Left renal cortex interstitium (tissue), 4 donors: ENCODE results near the gene KCND2. TPM values are rescaled to one million over a fixed set of nuclear protein-coding genes. Genes with fewer than 3 reads are reported as not detected.
"Not testable (repeated sequence)": the region's sequence is repeated elsewhere in the genome, so short reads cannot be mapped to it uniquely, and the experiment has no call there.

Experiments
- DNase-seq, 4 donors: peaks; one replicate each; pipeline ENCODE4 v3.0.0-alpha.2; 2013; ENCODE audit warnings: low read depth in 4 of 4, low spot score in 2 of 4, missing footprints in 1 of 4
- polyA plus RNA-seq, 4 donors: library from polyadenylated mRNA; unstranded; fragments of 120-200 nt; gene quantifications; one replicate each; pipeline ENCODE4 v1.2.1, GENCODE V29; 2013; ENCODE audit not compliant: insufficient read length in 4 of 4

Gene KCND2
- polyA plus RNA-seq, 4 donors, result 1.5 to 2.0 (median 1.8) TPM

DNA sequence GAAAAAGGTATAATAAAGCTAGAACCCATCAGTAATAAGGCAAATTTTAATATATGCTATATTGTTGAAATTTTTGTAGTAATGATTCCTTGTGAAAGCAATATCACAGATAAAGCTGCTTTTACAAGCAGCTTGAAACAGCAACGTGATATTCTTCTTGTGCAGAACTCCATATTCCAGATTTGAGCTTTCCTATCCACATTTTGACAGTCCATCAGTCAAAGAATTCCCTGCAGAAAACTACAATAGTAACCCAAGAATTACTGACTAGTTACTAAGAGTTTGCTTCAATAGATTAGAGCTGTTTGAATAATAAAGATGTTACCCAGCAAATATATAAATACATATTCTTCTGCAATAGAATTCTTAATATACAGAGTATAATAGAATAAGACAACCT is 291.2 kb downstream of the KCND2 start:
- no peak for DNase-seq

DNA sequence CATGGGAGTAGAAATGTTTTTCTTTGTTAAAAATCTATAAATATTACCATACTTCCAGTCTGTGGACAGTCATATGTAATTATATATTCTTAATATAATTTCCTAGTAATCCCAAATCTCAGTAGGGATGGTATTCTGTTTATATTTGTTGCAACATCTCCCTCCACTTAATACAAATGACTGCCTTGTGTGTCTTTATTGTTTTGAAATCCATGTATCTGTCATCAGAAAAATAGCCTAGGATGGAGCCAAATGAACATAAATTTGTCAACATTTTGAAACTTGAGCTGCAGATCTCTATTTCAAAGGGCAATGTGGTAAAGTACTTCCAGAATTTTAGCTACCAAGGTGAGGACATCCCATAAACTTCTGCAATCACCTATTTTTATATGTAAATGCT is 294.2 kb downstream of the KCND2 start:
- DNase-seq, result no peak

DNA sequence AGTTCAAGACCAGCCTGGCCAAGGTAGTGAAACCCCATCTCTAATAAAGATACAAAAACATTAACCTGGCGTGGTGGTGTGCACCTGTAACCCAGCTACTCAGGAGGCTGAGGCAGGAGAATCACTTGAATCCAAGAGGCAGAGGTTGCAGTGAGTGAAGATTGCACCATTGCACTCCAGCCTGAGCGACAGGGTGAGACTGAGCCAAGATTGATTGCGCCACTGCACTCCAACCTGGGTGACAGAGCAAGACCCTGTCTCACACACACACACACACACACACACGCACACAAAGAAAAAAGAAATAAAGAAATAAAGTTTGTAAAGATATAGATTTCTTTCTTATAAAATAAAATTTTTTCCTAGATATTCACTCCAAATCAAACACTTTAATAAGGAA is 305.7 kb downstream of the KCND2 start:
- not testable (repeated sequence) for DNase-seq

DNA sequence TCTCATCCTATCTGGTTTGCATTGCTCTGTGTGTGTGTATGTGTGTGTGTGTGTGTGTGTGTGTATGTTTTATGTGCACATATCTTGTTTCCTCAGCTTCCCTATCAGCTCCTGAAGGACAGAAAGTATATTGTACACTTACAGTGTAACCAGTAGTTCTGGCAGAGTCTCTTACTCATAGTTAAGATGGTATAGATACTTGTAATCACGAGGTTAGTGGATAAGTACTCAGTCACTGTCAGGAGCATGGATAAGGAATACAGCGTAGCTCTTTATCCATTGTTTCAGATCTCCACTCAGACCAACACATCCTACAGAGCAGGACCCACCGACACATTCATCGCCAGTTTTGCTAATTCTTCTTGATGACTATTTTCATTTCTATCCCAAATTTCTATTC is 309.9 kb downstream of the KCND2 start:
- DNase-seq, result no peak

DNA sequence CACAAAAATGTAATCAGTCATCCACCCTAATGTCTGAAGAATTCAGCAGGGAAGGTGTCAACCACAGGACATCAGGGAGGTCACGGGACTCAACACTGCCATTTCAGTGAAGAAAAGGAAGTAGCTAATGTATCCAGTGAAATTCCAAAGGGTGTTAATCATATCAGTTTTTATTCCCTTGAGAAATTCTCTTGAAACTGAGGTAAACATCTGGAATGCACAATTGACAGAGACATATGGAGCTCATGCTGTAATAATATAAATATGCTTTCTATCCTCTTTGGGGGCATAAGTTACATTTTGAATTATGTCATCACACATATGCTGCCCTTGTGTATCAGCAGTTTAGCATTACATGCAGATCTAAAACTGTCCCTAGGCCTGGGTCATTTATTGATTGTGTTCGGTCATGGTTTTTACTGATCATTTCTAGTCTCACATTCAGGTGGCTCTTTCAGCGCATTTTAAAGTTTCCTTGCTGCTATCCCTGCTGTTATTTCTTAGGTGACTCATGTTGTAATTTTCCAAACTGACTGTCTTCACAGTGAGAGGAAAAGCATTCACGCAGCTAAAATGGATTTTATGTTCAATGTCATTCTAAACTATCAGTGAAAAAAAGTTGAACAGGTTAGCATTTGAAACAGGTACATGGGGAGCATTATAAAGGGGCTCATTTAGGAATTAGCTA is 311.1 kb downstream of the KCND2 start:
- no peak for DNase-seq

DNA sequence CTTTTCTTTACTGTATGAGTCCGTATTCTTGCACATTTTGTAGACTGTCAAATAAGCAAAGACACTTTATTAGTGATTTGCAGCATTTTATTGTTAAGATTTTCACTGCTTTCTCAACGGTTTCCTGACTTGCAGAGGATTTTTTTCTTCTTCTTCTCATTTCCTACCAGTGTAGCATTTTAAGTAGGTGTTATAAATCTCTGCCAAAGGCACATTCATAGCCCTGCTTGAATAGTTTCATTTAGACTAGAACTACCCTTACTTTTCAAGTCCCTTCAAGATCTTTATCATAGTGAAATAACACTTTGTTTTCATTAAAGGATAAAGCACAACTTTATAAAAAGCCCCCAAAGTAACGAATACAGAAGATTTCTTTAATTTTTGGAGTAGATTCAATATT is 313.6 kb downstream of the KCND2 start:
- DNase-seq, result peak in 2 of 4 donors; percentile 28 to 55

DNA sequence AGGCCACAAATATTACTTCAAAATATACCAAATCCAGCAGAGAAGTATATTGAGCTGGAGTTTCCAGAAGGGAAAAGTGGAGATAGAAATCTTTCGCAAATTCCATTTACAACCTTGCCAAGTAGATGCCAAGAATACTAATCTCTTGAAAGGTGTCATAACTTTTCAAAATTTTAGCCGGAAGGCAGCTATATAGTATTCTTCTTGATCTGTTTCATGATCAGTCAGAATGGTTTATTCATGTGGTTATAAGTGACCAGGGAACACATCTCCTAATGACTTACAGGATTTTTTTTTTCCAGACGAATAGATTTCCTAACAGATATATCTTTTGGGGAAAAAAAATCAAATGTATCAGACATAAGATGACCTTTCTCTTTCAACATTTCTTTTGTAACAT is 314.3 kb downstream of the KCND2 start:
- no peak for DNase-seq

DNA sequence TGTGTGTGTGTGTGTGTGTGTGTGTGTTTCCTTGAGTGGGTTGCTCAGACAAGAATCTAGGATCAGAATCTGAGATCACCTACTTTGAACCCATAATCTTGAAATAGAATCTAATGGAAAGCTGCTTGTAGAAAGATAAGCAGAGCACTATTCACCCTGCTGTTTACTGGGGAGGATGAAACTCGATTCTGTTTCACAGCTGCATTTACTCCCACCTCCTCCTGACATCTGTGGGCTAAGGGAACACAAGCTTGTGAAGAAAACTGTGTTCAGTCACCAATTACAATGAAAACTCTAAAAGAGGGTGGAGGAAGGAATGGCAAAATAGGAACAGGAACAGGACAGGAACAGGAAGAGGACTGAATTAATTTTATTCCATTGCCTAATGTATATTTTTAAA is 315.4 kb downstream of the KCND2 start:
- peak in 3 of 4 donors; percentile 20 to 51 (median 44) for DNase-seq

DNA sequence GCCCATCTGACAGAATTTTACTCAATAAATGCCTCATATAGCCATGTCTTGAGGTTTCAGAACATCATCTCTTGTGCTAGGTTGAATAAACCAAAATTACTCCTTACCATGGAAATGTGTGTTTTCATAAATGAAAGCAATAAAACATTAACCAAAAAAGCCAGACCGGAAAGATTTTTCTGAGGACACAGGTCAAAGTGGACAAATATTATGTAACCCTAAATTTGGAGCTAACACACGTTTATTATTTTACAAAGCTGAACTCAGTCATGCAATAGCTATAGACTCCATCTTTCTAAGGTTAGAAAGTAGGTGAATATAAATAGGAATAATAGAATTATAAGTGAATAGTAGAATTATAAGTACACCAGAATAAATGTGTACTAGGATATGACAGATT is 315.9 kb downstream of the KCND2 start:
- DNase-seq, result no peak

DNA sequence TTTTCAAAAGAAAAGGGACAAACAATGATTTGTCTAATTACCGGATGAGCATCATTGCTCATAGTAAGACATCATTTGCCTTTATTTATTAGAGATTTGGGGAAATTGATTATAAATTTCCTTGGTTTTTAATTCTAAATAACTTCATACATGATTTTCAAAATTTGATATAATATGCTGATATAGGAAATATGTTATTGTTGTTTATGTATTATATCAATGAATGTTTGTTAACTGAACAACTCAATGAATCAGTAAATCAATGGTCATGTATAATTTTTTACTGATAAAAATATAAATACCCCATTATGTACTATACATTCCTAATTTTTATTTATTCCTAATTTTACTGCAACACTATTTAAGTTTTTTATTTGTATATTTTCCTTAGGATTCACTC is 327.6 kb downstream of the KCND2 start:
- DNase-seq, result no peak

DNA sequence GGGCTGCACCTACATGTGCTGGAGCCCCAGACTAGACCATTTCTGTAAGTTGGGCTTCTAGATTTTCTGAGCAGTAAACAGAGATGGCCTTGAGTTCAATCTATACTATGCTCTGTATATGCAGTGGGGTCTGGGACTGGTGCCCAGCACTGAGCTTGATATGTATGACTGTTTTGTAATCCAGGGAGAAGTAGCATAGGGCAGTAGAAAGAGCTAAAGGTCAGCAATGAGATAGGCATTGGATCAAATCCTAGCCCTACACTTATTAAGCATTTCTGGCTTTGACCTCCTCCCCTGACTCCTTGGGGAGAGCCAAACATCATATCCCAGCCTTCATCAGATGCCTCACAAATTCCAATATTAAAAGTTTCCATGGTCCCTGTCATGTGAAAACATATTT is 330.4 kb downstream of the KCND2 start:
- DNase-seq, result no peak

DNA sequence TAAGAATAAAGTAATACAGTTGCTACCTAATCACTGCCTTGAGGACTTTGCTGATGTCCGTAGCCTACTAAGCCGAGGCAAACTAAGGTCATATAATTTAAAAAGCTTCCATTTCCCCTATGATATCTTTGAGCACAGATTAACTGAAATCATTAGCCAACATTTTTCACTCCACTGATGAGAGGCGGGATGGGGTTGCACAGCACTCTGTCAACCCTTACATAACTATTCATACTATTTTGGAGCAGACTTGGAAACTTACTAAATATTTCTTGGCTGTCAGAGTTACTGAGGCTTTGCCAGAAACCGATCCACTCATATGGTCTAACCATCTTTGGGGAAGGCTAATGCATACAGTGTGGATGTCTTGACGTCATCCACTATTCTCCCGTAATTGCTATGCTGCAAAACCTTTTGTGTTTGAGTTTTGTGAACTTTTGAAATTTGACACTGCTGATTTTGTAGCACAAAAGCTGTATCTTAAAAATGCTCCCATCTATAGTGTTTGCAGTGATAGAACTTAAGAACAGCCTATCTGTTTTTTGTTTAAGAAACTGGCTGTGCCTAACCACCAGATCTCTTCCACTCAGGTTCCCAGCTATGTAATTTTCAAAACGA is 336.3 kb downstream of the KCND2 start:
- no peak for DNase-seq

DNA sequence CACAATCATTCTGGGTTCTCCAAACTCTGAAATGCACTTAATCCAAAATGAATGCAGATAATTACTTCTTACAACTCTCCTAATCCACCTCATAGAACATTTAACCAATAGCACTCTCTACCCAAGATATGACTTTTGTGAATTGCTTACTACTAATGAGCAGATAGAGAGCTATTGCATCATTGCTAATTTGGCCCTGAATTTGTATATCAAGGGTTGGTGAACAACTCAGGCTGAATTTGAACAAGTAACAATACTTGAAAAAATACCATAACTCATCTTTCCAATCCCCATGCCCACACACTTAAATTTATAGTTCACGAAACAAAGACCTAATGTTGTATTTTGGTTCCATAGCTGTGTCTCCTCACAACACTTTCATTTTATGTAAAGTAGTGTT is 339.0 kb downstream of the KCND2 start:
- DNase-seq, result no peak

DNA sequence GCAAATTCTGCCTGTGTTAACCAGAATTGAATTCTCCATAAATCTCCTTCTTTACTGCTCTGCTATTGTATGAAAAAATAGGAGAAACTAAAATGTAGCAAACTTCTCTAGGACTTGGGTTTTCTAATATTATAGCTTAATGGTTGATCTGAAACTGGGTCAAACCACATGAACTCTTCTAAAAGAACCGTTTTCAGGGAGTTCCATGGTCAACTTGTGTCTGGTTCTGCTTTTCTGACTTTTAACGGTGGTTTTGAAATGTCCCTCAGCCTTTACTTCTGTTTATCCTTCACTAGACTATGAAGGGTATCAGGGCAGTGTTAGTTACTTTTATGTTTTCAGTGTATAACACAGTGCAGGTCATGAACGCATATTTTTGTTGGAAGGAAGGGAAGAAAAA is 342.7 kb downstream of the KCND2 start:
- DNase-seq, result no peak

DNA sequence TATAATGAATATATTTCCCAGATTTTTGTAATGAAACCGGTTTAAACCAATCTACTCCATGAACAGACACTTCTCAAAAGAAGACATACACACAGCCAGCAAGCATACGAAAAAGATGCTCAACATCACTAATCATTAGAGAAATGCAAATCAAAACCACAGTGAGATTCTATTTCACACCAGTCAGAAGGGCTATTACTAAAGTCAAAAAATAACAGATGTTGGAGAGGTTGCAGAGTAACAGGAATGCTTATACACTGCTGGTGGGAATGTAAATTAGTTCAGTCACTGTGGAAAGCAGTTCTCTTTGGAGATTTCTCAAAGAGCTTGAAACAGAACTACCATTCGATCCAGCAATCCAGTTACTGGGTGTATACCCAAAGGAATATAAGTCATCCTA is 344.3 kb downstream of the KCND2 start:
- no peak for DNase-seq

DNA sequence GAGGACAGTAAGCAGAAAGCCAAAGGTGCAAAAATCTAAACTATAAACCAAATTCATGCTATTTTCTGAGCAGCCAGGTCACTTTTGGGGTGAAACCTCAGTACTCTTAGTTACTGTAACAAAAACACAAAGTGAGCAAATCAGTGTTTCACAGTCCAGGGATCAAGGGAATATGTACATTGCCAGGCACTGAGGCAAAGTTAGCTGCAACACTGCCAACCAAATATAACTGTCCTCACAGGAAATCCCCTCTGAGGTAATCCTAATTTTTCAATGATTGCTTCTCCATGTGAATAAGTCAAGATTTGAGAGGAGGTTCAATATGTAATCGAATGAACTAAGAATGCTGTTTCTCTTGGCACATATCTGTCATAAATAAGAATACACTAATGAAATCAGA is 355.3 kb downstream of the KCND2 start:
- DNase-seq, result no peak

DNA sequence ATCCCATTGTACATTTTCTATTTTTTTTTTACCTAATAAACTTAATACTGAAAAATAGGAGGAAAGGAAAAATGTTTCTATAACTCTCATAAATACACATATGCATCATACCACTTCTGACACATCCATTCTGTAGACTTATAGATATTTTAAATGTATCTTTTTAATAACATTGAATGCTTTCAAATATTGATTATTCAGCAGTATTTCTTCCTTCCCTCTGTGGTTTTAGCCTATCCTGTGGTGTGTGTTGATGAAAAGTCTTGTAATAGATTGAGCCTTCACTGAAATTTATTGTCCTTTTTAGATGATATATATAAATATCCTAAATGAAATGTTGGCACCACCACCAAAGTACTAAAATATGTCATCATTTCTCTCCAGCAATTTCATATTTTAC is 366.9 kb downstream of the KCND2 start:
- DNase-seq, result no peak

DNA sequence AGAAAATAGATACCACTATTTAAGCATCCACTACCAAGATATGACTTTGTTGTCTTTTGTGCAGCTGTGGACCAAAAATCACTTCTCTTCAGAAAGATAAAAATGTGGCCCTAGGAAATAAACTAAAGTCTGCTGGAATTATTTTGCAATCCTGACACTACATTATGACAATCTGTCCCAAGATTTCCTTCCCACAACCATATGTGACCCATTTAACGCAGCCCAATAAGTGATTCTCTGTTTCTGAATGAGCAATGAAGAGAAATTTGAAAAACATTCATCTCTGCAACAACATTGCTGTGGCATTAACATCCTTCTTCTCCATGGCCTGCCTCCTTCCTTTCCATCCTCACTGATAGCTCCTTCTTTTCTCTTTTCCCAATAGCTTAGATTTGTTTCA is 373.0 kb downstream of the KCND2 start:
- no peak for DNase-seq

DNA sequence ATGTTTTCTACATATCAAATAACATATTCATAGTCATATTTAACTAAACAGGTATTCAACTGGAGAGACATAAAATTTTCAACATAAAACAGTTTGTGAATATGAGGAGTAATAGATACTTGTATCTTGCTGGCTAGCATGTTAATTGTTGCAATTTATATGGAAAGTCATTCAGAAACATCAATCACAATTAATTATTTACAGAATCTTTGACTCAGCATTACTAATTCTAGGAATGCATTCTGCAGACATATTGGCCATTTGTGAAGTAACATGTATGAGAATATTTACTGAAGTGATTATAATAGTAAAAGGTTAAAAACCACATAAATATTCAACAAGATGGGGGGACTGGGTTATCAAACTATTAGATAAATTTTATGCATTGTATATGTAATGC is 381.3 kb downstream of the KCND2 start:
- DNase-seq, result no peak

DNA sequence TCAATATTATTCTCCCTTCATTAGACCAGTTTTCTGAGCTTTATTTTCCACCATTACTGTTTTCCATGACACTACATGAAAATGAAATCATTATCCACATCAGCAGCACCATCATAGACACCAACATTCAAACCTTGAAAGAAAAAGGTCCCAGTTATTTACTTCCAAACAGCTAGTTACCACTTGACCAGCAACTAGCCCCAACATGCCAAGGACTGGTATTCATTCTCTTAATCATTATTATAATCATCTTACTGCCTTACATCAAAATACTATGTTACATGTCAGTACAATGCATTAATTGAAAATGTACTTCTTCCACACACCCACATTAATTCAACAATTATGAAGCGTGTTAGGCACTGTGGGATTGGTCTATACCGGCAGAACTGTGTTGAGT is 385.5 kb downstream of the KCND2 start:
- DNase-seq, result no peak

DNA sequence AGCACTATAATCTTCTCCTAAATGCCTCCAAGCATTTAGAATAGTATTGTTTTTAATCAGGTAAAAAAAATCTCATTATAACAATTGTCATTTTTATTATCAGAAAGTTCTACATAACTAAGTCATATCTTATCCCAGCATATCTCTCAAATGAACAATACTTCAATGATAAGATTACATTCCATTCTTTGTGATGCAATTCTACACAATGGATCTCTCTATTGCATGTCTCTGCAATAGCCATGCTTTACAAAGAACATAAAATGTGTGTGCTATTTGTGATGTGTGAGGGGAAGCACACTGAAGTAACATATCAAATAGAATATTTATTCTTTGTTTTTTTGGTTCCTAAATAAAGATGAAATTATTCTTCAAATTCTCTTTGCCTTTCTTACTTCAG is 389.3 kb downstream of the KCND2 start:
- no peak for DNase-seq

DNA sequence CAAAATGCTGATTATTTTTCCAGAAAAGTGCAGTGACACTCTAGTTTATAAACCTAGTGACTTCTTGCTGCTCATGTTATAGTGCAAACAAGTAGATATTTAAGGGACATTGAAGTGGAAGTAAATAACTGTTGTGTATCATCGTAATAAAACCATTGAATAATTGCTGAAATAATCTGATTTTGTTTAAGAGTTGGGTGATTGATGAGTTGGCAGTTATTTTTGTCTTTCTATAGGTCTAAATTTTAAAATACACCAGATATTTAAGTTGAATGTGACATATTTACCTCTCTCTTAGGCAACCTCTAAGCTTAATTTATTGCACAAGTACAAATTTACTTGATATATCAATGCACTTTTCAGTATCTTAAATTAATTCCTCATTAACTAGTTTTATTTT is 392.1 kb downstream of the KCND2 start:
- DNase-seq, result no peak

DNA sequence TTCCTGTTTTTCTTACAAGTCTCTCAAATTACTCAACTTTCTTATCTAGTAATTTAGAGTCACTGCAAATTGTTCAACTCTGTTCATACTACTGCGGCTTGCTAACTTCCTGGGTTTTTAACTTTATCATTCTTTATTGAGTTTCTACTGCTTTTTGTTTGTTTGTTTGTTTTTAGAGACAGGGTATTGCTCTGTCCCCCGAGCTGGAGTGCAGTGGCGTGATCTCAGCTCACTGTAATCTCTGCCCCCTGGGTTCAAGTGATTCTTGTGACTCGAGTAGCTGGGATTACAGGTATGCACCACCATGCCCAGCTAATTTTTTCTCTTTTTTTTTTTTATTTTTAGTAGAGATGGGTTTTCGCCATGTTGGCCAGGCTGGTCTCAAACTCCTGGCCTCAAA is 402.1 kb downstream of the KCND2 start:
- DNase-seq, result no peak
